ENCODE measurements around the gene EPB41L4A. TPM values are rescaled to one million over a fixed set of nuclear protein-coding genes. Genes with fewer than 3 reads are reported as not detected.
A peak's percentile ranks its signal among the peaks of the same experiment; 100 is the strongest.

Gene EPB41L4A
- total RNA-seq, 6 donors from 2014 or later, result 15.9 to 45.1 (median 28.1) TPM

GRCh38 chr5:112412346-112412745 lies 6.7 kb downstream of the EPB41L4A start:
- no peak for TF ChIP-seq EP300 (IDR thresholded peaks at IDR 0.05)
- TF ChIP-seq CTCF (IDR thresholded peaks at IDR 0.05), result no peak
- no peak for TF ChIP-seq POLR2A (IDR thresholded peaks at IDR 0.05)
- no peak for TF ChIP-seq POLR2AphosphoS5 (IDR thresholded peaks at IDR 0.05)
- Histone ChIP-seq H3K9me3 (no peaks in the 10 kb centered on the region), H3K27me3 (no peaks in the 10 kb centered on the region), H3K4me1 (peaks cover 10 to 19% (median 13%) of the 10 kb centered on the region in 4 donors), H3K4me3 (no peak overlapping the region), H3K27ac (peak overlapping the region in 2 of 4 donors; percentile 5 to 9), H3K36me3 (no peaks in the 10 kb centered on the region)
- ATAC-seq (ENCODE audit: low FRiP score in 2 of 2), result peak in 1 of 2 donors; percentile 43
- no peak for DNase-seq
- 36 to 38% methylated on average over 3 of the region's 3 CpGs for WGBS, 2 donors

- H3K9me3 ChIP-seq, result no peaks in the 10 kb centered on the region
- peak overlapping the region in 1 of 4 donors; percentile 5 for H3K27ac ChIP-seq
- H3K4me3 ChIP-seq, result no peak overlapping the region
- H3K4me1 ChIP-seq, result peaks cover 10 to 22% (median 18%) of the 10 kb centered on the region in 4 donors
- no peaks in the 10 kb centered on the region for H3K27me3 ChIP-seq
- 53 to 59% methylated on average over 7 of the region's 7 CpGs for WGBS, 2 donors
- TF ChIP-seq POLR2A (IDR thresholded peaks at IDR 0.05) (no peak), POLR2AphosphoS5 (IDR thresholded peaks at IDR 0.05) (no peak), EP300 (IDR thresholded peaks at IDR 0.05) (no peak), CTCF (IDR thresholded peaks at IDR 0.05) (no peak)
- ATAC-seq (ENCODE audit: low FRiP score in 2 of 2), result no peak
- no peaks in the 10 kb centered on the region for H3K36me3 ChIP-seq
- DNase-seq, result no peak
Observed at GRCh38 chr5:112411903-112412302, 7.2 kb downstream of the EPB41L4A start.

GRCh38 chr5:112407666-112408065 lies 11.4 kb downstream of the EPB41L4A start:
- peaks cover 7 to 27% (median 22%) of the 10 kb centered on the region in 4 donors for H3K4me1 ChIP-seq
- DNase-seq (no peak), ATAC-seq (ENCODE audit: low FRiP score in 2 of 2) (no peak)

GRCh38 chr5:112407240-112407639 lies 11.8 kb downstream of the EPB41L4A start:
- no peaks in the 10 kb centered on the region for H3K36me3 ChIP-seq
- no peaks in the 10 kb centered on the region for H3K27me3 ChIP-seq
- no peak overlapping the region for H3K4me3 ChIP-seq
- no peak for TF ChIP-seq POLR2AphosphoS5 (IDR thresholded peaks at IDR 0.05)
- H3K9me3 ChIP-seq, result no peaks in the 10 kb centered on the region
- DNase-seq (no peak), ATAC-seq (ENCODE audit: low FRiP score in 2 of 2) (no peak)
- peaks cover 5 to 27% (median 18%) of the 10 kb centered on the region in 4 donors for H3K4me1 ChIP-seq
- H3K27ac ChIP-seq, result peak overlapping the region in 2 of 4 donors; percentile 4 to 28

More at GRCh38 chr5:112407666-112408065, 11.4 kb downstream of the EPB41L4A start:
- Histone ChIP-seq H3K4me3 (no peak overlapping the region), H3K9me3 (no peaks in the 10 kb centered on the region), H3K27me3 (no peaks in the 10 kb centered on the region), H3K27ac (peak overlapping the region in 2 of 4 donors; percentile 4 to 28), H3K36me3 (no peaks in the 10 kb centered on the region)
- 32 to 34% methylated on average over 2 of the region's 2 CpGs for whole genome bisulfite sequencing, 2 donors
- TF ChIP-seq POLR2A (IDR thresholded peaks at IDR 0.05), result no peak
- TF ChIP-seq EP300 (IDR thresholded peaks at IDR 0.05), result no peak
- no peak for TF ChIP-seq CTCF (IDR thresholded peaks at IDR 0.05)

GRCh38 chr5:112403069-112403468 lies 16.0 kb downstream of the EPB41L4A start:
- H3K4me3 ChIP-seq, result no peak overlapping the region

More at GRCh38 chr5:112403069-112403468, 16.0 kb downstream of the EPB41L4A start:
- no peaks in the 10 kb centered on the region for H3K27me3 ChIP-seq
- 85 to 89% methylated on average over 1 of the region's 1 CpG for WGBS, 2 donors
- H3K27ac ChIP-seq, result no peak overlapping the region
- no peaks in the 10 kb centered on the region for H3K36me3 ChIP-seq
- DNase-seq, result no peak
- peaks cover 3 to 18% (median 14%) of the 10 kb centered on the region in 4 donors for H3K4me1 ChIP-seq
- no peaks in the 10 kb centered on the region for H3K9me3 ChIP-seq
- no peak for TF ChIP-seq CTCF (IDR thresholded peaks at IDR 0.05)
- TF ChIP-seq POLR2A (IDR thresholded peaks at IDR 0.05), result no peak
- no peak for TF ChIP-seq POLR2AphosphoS5 (IDR thresholded peaks at IDR 0.05)
- no peak for TF ChIP-seq EP300 (IDR thresholded peaks at IDR 0.05)
- ATAC-seq (ENCODE audit: low FRiP score in 2 of 2), result no peak
